Measurements from ENCODE around the gene DNAJC5.
"Not testable (repeated sequence)": the region's sequence is repeated elsewhere in the genome, so short reads cannot be mapped to it uniquely, and the experiment has no call there.

The DNAJC5 gene

DNA sequence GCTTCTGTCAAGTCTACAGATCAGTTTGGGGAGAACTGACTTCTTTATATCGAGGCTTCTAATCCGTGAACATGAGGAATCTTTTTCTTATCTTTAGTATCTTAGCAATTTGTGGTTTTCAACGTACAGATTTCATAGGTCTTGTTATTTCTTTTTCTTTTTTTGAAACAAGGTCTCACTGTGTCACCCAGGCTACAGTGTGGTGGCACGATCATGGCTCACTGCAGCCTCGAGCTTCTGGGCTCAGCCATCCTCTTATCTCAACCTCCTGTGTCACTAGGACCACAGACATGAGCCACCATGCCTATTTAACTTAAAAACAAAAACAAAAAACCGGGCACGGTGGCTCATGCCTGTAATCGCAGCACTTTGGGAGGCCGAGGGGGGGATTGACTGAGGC lies 29.3 kb downstream of the DNAJC5 start:
- ChIA-PET CTCF (no interaction called here), POLR2A (no interaction called here)
- H3K9me3 ChIP-seq (ENCODE audit: control extremely low read depth in 1 of 5, control insufficient read depth in 4 of 5, insufficient read depth in 2 of 5, low read depth in 1 of 5, low read length in 4 of 5): no peaks in the 10 kb centered on the region
- no peaks in the 10 kb centered on the region for H3K27me3 ChIP-seq (replicated peaks in 2 of 5; ENCODE audit: control insufficient read depth in 4 of 5, insufficient read depth in 5 of 5, low read length in 4 of 5)
- H3K36me3 ChIP-seq (ENCODE audit: control insufficient read depth in 4 of 4, insufficient read depth in 4 of 4, low read length in 3 of 4): peaks cover 7 to 39% (median 24%) of the 10 kb centered on the region in 4 experiments
- H3K4me3 ChIP-seq (ENCODE audit: control insufficient read depth in 1 of 7, extremely low read depth in 1 of 7, insufficient read depth in 4 of 7, low read depth in 2 of 7, low read length in 6 of 7): no peak overlapping the region
- H3K4me1 ChIP-seq (ENCODE audit: control extremely low read depth in 1 of 4, control insufficient read depth in 4 of 4, insufficient read depth in 4 of 4, low read length in 3 of 4): no peaks in the 10 kb centered on the region
- H3K27ac ChIP-seq (ENCODE audit: insufficient read depth in 1 of 2, low read depth in 1 of 2, low read length in 2 of 2, poor library complexity in 1 of 2, severe bottlenecking in 2 of 2): no peak overlapping the region
- DNase-seq: no peak
- 75% methylated on average over 4 of the region's 9 CpGs for WGBS (ENCODE audit: insufficient coverage)

DNA sequence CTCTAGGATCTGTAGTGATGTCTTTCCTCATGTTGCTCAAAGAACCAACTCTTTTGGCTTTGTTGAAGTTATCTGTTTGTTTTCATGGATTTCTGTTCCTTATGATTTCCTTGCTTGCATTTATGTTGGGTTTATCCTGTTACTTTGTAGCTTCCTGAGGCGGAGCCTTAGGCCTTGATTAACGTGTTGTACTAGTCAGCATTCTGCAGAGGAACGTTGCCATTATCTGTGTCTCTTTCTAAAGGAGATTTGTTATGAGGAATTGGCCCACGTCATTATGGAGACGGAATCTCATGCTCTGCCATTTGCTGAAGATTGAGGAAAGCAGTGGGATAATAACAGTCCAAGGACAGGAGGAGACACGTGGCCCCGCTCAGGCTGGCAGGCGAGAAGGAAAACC lies 31.4 kb downstream of the DNAJC5 start:
- Histone ChIP-seq H3K4me1 (ENCODE audit: control extremely low read depth in 1 of 4, control insufficient read depth in 4 of 4, insufficient read depth in 4 of 4, low read length in 3 of 4) (no peaks in the 10 kb centered on the region), H3K9me3 (ENCODE audit: control extremely low read depth in 1 of 5, control insufficient read depth in 4 of 5, insufficient read depth in 2 of 5, low read depth in 1 of 5, low read length in 4 of 5) (no peaks in the 10 kb centered on the region), H3K36me3 (ENCODE audit: control insufficient read depth in 4 of 4, insufficient read depth in 4 of 4, low read length in 3 of 4) (peaks cover 7 to 50% (median 33%) of the 10 kb centered on the region in 4 experiments), H3K27ac (ENCODE audit: insufficient read depth in 1 of 2, low read depth in 1 of 2, low read length in 2 of 2, poor library complexity in 1 of 2, severe bottlenecking in 2 of 2) (no peak overlapping the region), H3K4me3 (ENCODE audit: control insufficient read depth in 1 of 7, extremely low read depth in 1 of 7, insufficient read depth in 4 of 7, low read depth in 2 of 7, low read length in 6 of 7) (no peak overlapping the region), H3K27me3 (replicated peaks in 2 of 5; ENCODE audit: control insufficient read depth in 4 of 5, insufficient read depth in 5 of 5, low read length in 4 of 5) (no peaks in the 10 kb centered on the region)
- CTCF ChIA-PET: interaction anchor here (2.1 kb wide), 1 partner anchor 11 kb away, joined by 5 read pairs; no protein-coding TSS in a partner anchor
- no peak for DNase-seq
- POLR2A ChIA-PET: no interaction called here
- WGBS (ENCODE audit: insufficient coverage): 92% methylated on average over 8 of the region's 8 CpGs

DNA sequence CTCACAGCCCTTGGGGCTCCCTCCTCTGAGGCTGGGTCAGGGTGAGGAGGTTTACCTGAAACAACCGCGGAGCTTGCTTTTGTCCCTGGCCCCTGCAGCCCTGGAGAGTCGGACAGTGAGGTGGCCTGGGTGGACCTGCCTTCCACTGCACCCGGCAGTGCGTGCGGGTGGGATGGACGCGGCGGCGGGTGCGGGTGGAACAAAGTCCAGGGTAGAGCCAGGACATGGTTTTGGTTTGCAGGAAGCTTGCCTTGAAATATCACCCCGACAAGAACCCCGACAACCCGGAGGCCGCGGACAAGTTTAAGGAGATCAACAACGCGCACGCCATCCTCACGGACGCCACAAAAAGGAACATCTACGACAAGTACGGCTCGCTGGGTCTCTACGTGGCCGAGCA lies 34.1 kb downstream of the DNAJC5 start:
- peaks cover 7 to 77% (median 51%) of the 10 kb centered on the region in 4 experiments for H3K36me3 ChIP-seq (ENCODE audit: control insufficient read depth in 4 of 4, insufficient read depth in 4 of 4, low read length in 3 of 4)
- CTCF ChIA-PET: interaction anchor here (1.0 kb wide), 1 partner anchor 25 kb away, joined by 3 read pairs; no protein-coding TSS in a partner anchor
- POLR2A ChIA-PET: no interaction called here

DNA sequence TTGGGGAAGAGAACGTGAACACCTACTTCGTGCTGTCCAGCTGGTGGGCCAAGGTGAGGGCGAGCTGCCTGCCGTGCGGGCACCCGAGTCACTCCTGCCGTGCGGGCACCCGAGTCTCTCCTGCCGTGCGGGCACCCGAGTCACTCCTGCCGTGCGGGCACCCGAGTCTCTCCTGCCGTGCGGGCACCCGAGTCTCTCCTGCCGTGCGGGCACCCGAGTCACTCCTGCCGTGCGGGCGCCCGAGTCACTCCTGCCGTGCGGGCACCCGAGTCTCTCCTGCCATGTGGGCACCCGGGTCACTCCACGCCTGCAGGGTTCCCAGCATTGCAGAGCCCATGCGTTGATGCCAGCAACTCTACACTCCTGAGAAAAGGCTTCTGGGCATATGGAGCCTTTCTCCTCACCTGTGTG lies 34.6 kb downstream of the DNAJC5 start:
- POLR2A ChIA-PET; H3K4me1 ChIP-seq (ENCODE audit: control extremely low read depth in 1 of 4, control insufficient read depth in 4 of 4, insufficient read depth in 4 of 4, low read length in 3 of 4); H3K27ac ChIP-seq (ENCODE audit: insufficient read depth in 1 of 2, low read depth in 1 of 2, low read length in 2 of 2, poor library complexity in 1 of 2, severe bottlenecking in 2 of 2); H3K9me3 ChIP-seq (ENCODE audit: control extremely low read depth in 1 of 5, control insufficient read depth in 4 of 5, insufficient read depth in 2 of 5, low read depth in 1 of 5, low read length in 4 of 5); H3K27me3 ChIP-seq (replicated peaks in 2 of 5; ENCODE audit: control insufficient read depth in 4 of 5, insufficient read depth in 5 of 5, low read length in 4 of 5); H3K4me3 ChIP-seq (ENCODE audit: control insufficient read depth in 1 of 7, extremely low read depth in 1 of 7, insufficient read depth in 4 of 7, low read depth in 2 of 7, low read length in 6 of 7); DNase-seq; CTCF ChIA-PET: not testable (repeated sequence)
- peaks cover 7 to 77% (median 53%) of the 10 kb centered on the region in 4 experiments for H3K36me3 ChIP-seq (ENCODE audit: control insufficient read depth in 4 of 4, insufficient read depth in 4 of 4, low read length in 3 of 4)
- 98% methylated on average over 31 of the region's 31 CpGs for WGBS (ENCODE audit: insufficient coverage)

More for the DNA sequence above, 34.1 kb downstream of the DNAJC5 start:
- H3K4me1 ChIP-seq (ENCODE audit: control extremely low read depth in 1 of 4, control insufficient read depth in 4 of 4, insufficient read depth in 4 of 4, low read length in 3 of 4): no peaks in the 10 kb centered on the region
- no peaks in the 10 kb centered on the region for H3K27me3 ChIP-seq (replicated peaks in 2 of 5; ENCODE audit: control insufficient read depth in 4 of 5, insufficient read depth in 5 of 5, low read length in 4 of 5)
- H3K27ac ChIP-seq (ENCODE audit: insufficient read depth in 1 of 2, low read depth in 1 of 2, low read length in 2 of 2, poor library complexity in 1 of 2, severe bottlenecking in 2 of 2): no peak overlapping the region
- WGBS (ENCODE audit: insufficient coverage): 98% methylated on average over 26 of the region's 26 CpGs
- H3K4me3 ChIP-seq (ENCODE audit: control insufficient read depth in 1 of 7, extremely low read depth in 1 of 7, insufficient read depth in 4 of 7, low read depth in 2 of 7, low read length in 6 of 7): no peak overlapping the region
- DNase-seq: no peak
- H3K9me3 ChIP-seq (ENCODE audit: control extremely low read depth in 1 of 5, control insufficient read depth in 4 of 5, insufficient read depth in 2 of 5, low read depth in 1 of 5, low read length in 4 of 5): no peaks in the 10 kb centered on the region

DNA sequence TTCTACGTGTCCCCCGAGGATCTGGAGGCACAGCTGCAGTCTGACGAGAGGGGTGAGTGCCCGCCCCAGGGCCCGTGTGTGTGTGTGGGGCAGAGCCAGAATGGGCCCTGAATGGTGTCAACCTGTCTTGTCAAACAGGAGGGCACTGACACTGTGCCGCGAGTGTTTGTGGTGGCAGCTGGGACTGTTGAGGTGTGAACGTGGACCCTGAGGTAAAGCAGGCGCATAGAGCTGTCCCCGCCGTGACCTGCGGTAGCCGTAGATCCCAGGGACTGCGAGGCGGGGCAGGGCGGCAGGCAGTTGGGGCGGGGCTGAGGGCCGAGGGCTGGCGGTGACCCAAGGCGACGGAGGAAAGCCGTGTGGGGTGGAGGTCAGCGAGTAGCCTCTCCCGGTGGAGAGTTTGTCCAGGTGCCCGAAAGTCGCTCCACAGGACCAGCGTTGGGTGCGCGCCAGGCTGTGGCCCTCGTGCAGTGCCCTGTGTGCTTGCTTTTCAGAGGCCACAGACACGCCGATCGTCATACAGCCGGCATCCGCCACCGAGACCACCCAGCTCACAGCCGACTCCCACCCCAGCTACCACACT lies 36.1 kb downstream of the DNAJC5 start:
- 98% methylated on average over 31 of the region's 37 CpGs for WGBS (ENCODE audit: insufficient coverage)
- H3K27me3 ChIP-seq (replicated peaks in 2 of 5; ENCODE audit: control insufficient read depth in 4 of 5, insufficient read depth in 5 of 5, low read length in 4 of 5): no peaks in the 10 kb centered on the region
- ChIA-PET CTCF (no interaction called here), POLR2A (interaction anchor here (0.7 kb wide), 1 partner anchor 393 kb away, joined by 3 read pairs; no protein-coding TSS in a partner anchor)
- no peak for DNase-seq
- H3K9me3 ChIP-seq (ENCODE audit: control extremely low read depth in 1 of 5, control insufficient read depth in 4 of 5, insufficient read depth in 2 of 5, low read depth in 1 of 5, low read length in 4 of 5): no peaks in the 10 kb centered on the region
- H3K4me1 ChIP-seq (ENCODE audit: control extremely low read depth in 1 of 4, control insufficient read depth in 4 of 4, insufficient read depth in 4 of 4, low read length in 3 of 4): no peaks in the 10 kb centered on the region
- H3K27ac ChIP-seq (ENCODE audit: insufficient read depth in 1 of 2, low read depth in 1 of 2, low read length in 2 of 2, poor library complexity in 1 of 2, severe bottlenecking in 2 of 2): no peak overlapping the region
- H3K4me3 ChIP-seq (ENCODE audit: control insufficient read depth in 1 of 7, extremely low read depth in 1 of 7, insufficient read depth in 4 of 7, low read depth in 2 of 7, low read length in 6 of 7): no peak overlapping the region
- peaks cover 7 to 89% (median 63%) of the 10 kb centered on the region in 4 experiments for H3K36me3 ChIP-seq (ENCODE audit: control insufficient read depth in 4 of 4, insufficient read depth in 4 of 4, low read length in 3 of 4)

DNA sequence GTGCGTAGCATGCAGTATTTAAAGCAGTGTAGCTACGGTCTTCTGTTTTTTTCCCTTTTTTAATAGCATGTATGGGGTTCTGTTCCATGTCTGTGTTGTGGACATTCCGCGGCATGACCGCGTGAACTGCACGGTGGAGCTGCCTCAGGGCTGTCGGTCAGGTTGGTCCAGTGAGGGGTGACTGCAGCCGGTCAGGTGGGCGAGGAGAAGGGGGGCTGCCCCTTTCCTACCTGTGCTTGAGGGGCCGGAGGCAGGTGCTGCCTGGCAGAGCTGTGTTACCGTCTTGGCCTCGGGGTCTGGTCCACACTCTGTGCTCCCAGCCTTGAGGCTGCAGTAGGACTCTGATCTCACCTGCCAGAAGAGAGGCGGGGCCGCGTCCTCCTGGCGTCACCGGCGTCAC lies 36.8 kb downstream of the DNAJC5 start:
- H3K27ac ChIP-seq (ENCODE audit: insufficient read depth in 1 of 2, low read depth in 1 of 2, low read length in 2 of 2, poor library complexity in 1 of 2, severe bottlenecking in 2 of 2): no peak overlapping the region
- H3K36me3 ChIP-seq (ENCODE audit: control insufficient read depth in 4 of 4, insufficient read depth in 4 of 4, low read length in 3 of 4): peaks cover 7 to 86% (median 60%) of the 10 kb centered on the region in 4 experiments
- DNase-seq: no peak
- CTCF ChIA-PET: interaction anchor here (0.6 to 1.5 kb wide), 2 partner anchors 16 to 169 kb away, joined by 3 read pairs; no protein-coding TSS in a partner anchor
- H3K4me1 ChIP-seq (ENCODE audit: control extremely low read depth in 1 of 4, control insufficient read depth in 4 of 4, insufficient read depth in 4 of 4, low read length in 3 of 4): no peaks in the 10 kb centered on the region
- WGBS (ENCODE audit: insufficient coverage): 98% methylated on average over 14 of the region's 19 CpGs
- no peaks in the 10 kb centered on the region for H3K9me3 ChIP-seq (ENCODE audit: control extremely low read depth in 1 of 5, control insufficient read depth in 4 of 5, insufficient read depth in 2 of 5, low read depth in 1 of 5, low read length in 4 of 5)
- H3K4me3 ChIP-seq (ENCODE audit: control insufficient read depth in 1 of 7, extremely low read depth in 1 of 7, insufficient read depth in 4 of 7, low read depth in 2 of 7, low read length in 6 of 7): no peak overlapping the region
- POLR2A ChIA-PET: interaction anchor here (0.7 kb wide), 1 partner anchor 394 kb away, joined by 3 read pairs; no protein-coding TSS in a partner anchor
- H3K27me3 ChIP-seq (replicated peaks in 2 of 5; ENCODE audit: control insufficient read depth in 4 of 5, insufficient read depth in 5 of 5, low read length in 4 of 5): no peaks in the 10 kb centered on the region

DNA sequence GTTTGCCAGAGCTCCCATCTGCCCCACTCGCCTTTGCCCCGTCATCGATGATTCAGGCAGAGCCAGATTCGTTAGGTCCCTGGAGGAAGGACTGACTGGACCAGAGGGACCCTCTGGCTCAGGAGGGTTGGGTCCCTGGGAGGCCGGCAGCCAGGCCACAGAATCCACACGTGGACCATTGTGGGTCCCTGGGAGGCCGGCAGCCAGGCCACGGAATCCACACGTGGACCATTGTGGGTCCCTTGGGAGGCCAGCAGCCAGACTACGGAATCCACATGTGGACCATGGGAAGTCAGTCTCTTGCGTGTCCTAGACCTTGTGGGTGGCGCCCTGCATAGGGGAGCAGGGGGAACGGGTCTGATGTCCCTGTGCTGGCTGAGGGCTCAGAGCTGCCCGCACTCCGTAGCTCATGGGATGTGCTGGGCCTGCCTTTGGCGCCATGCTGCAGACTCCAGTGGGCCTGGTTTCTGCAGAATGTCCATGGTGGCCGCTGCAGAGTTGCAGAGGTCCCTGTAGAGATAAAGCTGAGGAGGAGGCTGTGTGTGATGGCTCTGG lies 37.8 kb downstream of the DNAJC5 start:
- Histone ChIP-seq H3K36me3 (ENCODE audit: control insufficient read depth in 4 of 4, insufficient read depth in 4 of 4, low read length in 3 of 4) (peaks cover 7 to 84% (median 58%) of the 10 kb centered on the region in 4 experiments), H3K27me3 (replicated peaks in 2 of 5; ENCODE audit: control insufficient read depth in 4 of 5, insufficient read depth in 5 of 5, low read length in 4 of 5) (no peaks in the 10 kb centered on the region), H3K27ac (ENCODE audit: insufficient read depth in 1 of 2, low read depth in 1 of 2, low read length in 2 of 2, poor library complexity in 1 of 2, severe bottlenecking in 2 of 2) (no peak overlapping the region), H3K4me3 (ENCODE audit: control insufficient read depth in 1 of 7, extremely low read depth in 1 of 7, insufficient read depth in 4 of 7, low read depth in 2 of 7, low read length in 6 of 7) (no peak overlapping the region), H3K9me3 (ENCODE audit: control extremely low read depth in 1 of 5, control insufficient read depth in 4 of 5, insufficient read depth in 2 of 5, low read depth in 1 of 5, low read length in 4 of 5) (no peaks in the 10 kb centered on the region), H3K4me1 (ENCODE audit: control extremely low read depth in 1 of 4, control insufficient read depth in 4 of 4, insufficient read depth in 4 of 4, low read length in 3 of 4) (no peaks in the 10 kb centered on the region)
- ChIA-PET CTCF (interaction anchor here (0.6 to 1.7 kb wide), 5 partner anchors 12 to 170 kb away, joined by 3 to 6 read pairs (median 3); no protein-coding TSS in a partner anchor), POLR2A (no interaction called here)
- no peak for DNase-seq
- WGBS (ENCODE audit: insufficient coverage): 97% methylated on average over 14 of the region's 17 CpGs

Measured in common myeloid progenitor, CD34-positive (primary cell).